ENCODE data around the gene XNDC1N. TPM values are rescaled to one million over a fixed set of nuclear protein-coding genes. Genes with fewer than 3 reads are reported as not detected.

The XNDC1N gene
- total RNA-seq, 4 donors from 2014 or later = 1.6 to 8.6 (median 6.5) TPM

DNA sequence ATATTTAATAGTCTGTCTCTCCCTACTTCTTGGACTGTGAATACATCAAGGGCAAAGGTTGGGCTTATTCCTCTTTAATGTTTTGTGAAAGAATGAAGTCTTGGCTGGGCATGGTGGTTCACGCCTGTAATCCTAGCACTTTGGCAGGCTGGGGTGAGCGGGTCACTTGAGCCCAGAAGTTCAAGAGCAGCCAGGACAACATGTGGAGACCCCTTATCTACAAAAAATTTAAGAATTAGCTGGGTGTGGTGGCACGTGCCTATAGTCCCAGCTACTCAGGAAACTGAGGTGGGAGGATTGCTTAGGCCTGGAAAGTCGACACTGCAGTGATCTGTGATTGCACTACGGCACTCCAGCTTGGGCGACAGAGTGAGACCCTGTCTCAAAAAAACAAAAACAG lies 20.6 kb upstream of the XNDC1N start:
- TF ChIP-seq, protein P1, sequence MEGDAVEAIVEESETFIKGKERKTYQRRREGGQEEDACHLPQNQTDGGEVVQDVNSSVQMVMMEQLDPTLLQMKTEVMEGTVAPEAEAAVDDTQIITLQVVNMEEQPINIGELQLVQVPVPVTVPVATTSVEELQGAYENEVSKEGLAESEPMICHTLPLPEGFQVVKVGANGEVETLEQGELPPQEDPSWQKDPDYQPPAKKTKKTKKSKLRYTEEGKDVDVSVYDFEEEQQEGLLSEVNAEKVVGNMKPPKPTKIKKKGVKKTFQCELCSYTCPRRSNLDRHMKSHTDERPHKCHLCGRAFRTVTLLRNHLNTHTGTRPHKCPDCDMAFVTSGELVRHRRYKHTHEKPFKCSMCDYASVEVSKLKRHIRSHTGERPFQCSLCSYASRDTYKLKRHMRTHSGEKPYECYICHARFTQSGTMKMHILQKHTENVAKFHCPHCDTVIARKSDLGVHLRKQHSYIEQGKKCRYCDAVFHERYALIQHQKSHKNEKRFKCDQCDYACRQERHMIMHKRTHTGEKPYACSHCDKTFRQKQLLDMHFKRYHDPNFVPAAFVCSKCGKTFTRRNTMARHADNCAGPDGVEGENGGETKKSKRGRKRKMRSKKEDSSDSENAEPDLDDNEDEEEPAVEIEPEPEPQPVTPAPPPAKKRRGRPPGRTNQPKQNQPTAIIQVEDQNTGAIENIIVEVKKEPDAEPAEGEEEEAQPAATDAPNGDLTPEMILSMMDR (IDR thresholded peaks at IDR 0.05) = no peak
- no peak for TF ChIP-seq POLR2A (IDR thresholded peaks at IDR 0.05)
- H3K4me3 ChIP-seq (ENCODE audit: low read depth, poor library complexity, severe bottlenecking) = no peak overlapping the region
- no peak for DNase-seq (ENCODE audit: low spot score in 2 of 2)
- intact Hi-C loops (cut with DNase I; ENCODE audit: low total_unique reads) = no loop called here
- WGBS, 2 donors = 92 to 99% methylated on average over 6 of the region's 6 CpGs

DNA sequence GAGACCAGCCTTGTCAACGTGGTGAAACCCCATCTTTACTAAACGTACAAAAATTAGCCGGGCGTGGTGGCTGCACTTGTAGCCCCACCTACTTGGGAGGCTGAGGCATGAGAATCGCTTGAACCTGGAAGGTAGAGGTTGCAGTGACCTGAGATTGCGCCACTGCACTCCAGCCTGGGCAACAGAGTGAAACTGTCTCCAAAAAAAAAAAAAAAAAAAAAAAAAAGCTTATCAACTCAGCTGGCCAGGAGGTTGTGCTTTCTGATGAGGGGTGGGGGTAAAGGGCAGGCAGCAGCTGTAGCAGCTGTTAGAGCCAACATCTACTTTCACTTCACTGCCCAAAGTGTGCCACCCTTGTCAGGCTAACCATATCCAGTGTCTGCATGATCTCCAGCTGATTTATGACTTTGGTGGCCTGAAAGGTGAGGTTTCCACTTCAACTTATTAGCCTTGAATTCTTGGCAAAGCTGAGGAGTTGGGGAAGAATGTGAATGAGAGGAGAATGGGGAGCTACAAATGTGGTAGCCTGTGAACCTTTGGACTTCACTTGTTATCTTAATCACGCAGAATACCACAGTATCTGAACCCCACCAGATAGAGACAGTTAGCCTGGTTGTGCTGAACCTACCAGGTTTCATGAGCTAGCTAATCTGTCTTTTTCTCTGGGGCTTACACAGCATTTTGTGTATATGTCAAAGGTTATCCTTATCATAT lies 20.1 kb upstream of the XNDC1N start:
- WGBS, 2 donors = 83 to 86% methylated on average over 7 of the region's 7 CpGs
- TF ChIP-seq, protein P1 (IDR thresholded peaks at IDR 0.05) = no peak
- TF ChIP-seq POLR2A (IDR thresholded peaks at IDR 0.05) = no peak
- no peak for DNase-seq (ENCODE audit: low spot score in 2 of 2)
- no peak overlapping the region for H3K4me3 ChIP-seq (ENCODE audit: low read depth, poor library complexity, severe bottlenecking)
- intact Hi-C loops (cut with DNase I; ENCODE audit: low total_unique reads) = no loop called here

DNA sequence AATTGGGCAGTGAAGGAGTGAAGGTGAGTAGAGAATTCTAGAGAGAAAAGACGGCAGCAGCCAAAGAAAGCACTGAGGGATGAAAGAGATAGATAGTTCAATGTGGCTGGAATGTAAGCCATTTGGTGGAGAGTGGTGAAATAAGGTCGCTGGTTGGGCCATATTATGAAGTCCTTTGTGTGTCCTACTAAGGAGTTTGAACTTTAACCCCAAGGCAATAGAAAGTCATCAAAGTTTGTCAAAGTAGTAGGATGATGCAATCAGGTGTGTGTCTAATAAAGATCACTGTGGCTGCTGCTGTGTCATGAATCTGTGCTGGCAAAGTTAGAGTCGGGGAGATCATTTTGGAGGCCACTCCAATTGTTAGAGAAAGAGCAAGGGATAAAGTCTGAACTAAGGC lies 19.1 kb upstream of the XNDC1N start:
- 89 to 92% methylated on average over 3 of the region's 3 CpGs for WGBS, 2 donors
- intact Hi-C loops (cut with DNase I; ENCODE audit: low total_unique reads) = no loop called here
- H3K4me3 ChIP-seq (ENCODE audit: low read depth, poor library complexity, severe bottlenecking) = no peak overlapping the region
- DNase-seq (ENCODE audit: low spot score in 2 of 2) = no peak
- no peak for TF ChIP-seq POLR2A (IDR thresholded peaks at IDR 0.05)

DNA sequence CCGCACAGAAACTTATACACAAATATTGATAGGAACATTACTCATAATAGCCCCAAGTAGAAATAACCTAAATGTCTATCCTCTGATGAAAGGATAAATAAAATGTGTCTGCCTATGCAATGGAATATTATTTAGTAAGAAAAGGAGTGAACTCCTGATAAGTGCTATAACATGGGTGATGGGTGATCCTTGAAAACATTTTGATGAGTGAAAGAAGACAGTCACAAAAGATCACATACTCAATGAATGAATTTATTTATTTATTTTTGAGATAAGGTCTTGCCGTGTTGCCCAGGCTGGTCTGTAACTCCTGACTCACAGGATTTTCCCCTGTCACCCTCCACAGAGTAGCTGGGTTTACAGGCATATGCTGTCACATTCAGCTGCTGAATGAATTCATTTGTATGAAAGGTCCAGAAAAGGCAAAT lies 17.8 kb upstream of the XNDC1N start:
- H3K4me3 ChIP-seq (ENCODE audit: low read depth, poor library complexity, severe bottlenecking) = no peak overlapping the region
- no peak for TF ChIP-seq POLR2A (IDR thresholded peaks at IDR 0.05)
- TF ChIP-seq, protein P1 (IDR thresholded peaks at IDR 0.05) = no peak
- 69 to 75% methylated on average over 2 of the region's 2 CpGs for WGBS, 2 donors
- intact Hi-C loops (cut with DNase I; ENCODE audit: low total_unique reads) = no loop called here
- no peak for DNase-seq (ENCODE audit: low spot score in 2 of 2)

DNA sequence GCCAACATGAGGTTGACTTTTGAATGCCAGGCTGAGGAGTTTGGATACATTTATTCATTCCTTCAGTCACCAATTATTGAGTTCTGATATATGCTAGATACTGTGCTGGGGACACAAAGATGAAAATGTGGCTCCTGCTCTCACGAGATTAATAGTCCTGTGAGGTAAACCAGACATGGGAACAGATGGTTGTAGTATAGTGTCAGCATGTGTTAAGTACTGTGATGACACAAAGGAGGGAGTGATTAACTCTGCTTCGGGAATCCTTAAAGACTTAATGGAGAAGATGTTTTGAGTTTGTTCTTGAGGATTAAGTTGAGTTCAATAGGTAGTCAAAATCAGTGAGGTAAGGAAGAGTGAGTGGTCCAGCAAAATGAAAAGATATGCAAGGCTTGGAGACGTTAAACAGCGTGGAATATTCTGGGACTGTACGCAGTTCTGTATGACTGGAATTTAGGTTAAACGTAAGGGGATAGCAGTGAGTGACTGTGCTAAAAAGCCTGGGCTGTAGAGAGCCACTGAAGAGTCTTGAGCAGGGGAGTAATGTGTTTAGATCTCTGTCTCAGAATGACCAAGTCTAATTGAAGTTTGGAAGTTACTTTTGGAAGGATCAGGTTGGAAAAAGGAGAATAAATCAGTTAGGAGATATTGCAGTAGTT lies 12.3 kb upstream of the XNDC1N start:
- intact Hi-C loops (cut with DNase I; ENCODE audit: low total_unique reads) = no loop called here
- no peak for DNase-seq (ENCODE audit: low spot score in 2 of 2)
- TF ChIP-seq, protein P1 (IDR thresholded peaks at IDR 0.05) = no peak
- TF ChIP-seq POLR2A (IDR thresholded peaks at IDR 0.05) = no peak

DNA sequence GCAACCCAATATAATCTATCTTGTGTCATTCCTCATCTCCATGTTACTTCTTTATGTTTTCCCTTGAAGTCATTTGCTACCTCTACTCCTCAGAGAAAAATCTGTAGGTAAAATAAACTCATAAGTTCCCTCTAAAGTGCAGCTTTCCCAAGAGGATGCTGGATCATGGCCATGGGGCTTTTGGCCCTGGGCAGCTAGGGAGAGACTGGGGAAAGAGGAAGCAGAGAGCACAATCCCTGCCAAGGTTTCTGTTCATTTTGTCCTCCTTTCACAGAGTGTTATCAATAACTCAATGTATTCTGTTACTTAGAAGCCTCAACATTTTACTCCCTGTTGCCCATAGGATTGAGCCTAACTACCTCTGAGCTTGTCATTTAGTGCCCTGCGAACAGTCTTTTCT lies 9.4 kb upstream of the XNDC1N start:
- 97 to 100% methylated on average over 1 of the region's 1 CpG for WGBS, 2 donors
- H3K4me3 ChIP-seq (ENCODE audit: low read depth, poor library complexity, severe bottlenecking) = no peak overlapping the region
- DNase-seq (ENCODE audit: low spot score in 2 of 2) = no peak
- intact Hi-C loops (cut with DNase I; ENCODE audit: low total_unique reads) = no loop called here
- TF ChIP-seq POLR2A (IDR thresholded peaks at IDR 0.05) = no peak
- TF ChIP-seq, protein P1 (IDR thresholded peaks at IDR 0.05) = no peak

More for the DNA sequence above, 12.3 kb upstream of the XNDC1N start:
- H3K4me3 ChIP-seq (ENCODE audit: low read depth, poor library complexity, severe bottlenecking) = no peak overlapping the region
- WGBS, 2 donors = 86 to 88% methylated on average over 6 of the region's 6 CpGs

Data from lower leg skin (tissue), 4 donors.